HG02588 (cell line): ENCODE results near the gene COX7B.
"Not testable (repeated sequence)": the region's sequence is repeated elsewhere in the genome, so short reads cannot be mapped to it uniquely, and the experiment has no call there.

Source experiments
- ATAC-seq: cut with Tn5 transposase; IDR thresholded peaks from one replicate; pipeline ENCODE4 v1.9.1; 2021; ENCODE audit warnings: mild to moderate bottlenecking, moderate library complexity; ENCODE audit not compliant: unreplicated experiment

The COX7B gene

DNA sequence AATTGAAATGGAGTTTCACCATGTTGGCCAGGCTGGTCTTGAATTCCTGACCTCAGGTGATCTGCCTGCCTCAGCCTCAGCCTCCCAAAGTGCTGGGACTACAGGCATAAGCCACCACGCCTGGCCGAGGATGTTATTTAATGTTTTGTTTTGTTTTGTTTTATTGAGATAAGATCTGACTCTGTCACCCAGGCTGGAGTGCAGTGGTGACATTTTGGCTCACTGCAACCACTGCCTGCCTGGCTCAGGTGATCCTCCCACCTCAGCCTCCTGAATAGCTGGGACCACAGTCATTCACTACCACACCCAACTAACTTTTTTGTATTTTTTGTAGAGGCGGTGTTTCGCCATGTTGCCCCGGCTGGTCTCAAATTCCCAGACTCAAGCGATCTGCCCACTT lies 45.8 kb downstream of the COX7B start:
- ATAC-seq: not testable (repeated sequence)

DNA sequence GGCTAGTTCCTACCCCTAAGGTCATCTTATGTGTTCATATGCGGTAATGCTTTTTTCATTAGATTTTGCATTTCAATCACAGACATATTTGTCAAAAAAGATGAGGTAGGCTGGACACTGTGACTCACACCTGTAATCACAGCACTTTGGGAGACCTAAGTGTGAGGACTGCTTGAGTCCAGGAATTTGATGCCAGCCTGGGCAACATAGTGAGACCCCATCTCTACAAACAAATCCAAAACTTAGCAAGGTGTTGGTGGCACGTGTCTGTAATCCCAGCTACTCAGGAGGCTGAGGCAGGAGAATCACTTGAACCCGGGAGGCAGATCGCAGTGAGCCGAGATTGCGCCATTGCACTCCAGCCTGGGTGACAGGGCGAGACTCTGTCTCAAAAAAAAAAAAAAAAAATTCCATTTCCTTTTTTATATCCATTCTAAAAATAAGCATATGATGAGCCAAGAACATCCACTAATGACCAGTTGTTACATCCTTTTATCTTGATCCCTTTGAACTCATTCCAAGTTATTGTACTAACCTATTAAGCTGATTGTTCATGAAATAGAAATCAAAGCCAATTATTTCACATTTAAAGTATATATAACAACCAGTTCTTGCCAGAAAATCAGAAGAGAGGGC lies 46.8 kb downstream of the COX7B start:
- no peak for ATAC-seq

DNA sequence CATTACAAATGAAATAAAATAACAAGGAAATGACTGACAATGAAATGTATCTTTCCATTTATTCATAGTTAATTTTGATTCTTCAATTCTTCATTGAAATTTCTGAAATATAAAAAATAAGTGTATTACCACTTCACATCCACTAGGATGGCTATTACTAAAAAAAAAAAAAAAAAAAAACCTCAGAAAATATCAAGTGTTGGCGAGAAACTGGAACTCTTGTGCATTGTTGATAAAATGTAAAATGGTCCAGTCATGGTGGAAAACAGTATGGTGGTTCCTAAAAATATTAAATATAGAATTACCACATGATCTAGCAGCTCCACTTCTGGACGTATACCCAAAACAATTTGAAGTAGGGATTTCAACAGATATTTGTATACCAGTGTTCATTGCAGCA lies 47.3 kb downstream of the COX7B start:
- no peak for ATAC-seq

DNA sequence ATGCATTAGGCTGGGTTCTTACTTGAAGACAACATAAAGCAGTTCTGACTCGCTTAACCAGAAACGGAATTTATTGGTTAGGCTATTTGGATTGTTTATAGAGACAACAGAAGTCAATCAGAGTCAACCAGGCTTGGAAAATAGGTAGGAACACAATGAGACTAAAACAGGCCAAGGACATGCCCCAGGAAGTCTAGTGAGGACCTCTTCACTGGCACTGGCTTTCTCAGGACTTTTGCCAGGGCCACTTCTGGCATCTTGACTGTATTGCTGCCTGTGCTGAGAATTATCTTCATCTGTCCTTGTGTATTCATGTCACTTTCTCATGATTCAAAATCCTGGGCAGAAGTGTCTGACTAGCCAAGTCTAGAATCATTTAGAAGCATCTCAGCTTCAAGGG lies 50.6 kb downstream of the COX7B start:
- ATAC-seq: no peak

DNA sequence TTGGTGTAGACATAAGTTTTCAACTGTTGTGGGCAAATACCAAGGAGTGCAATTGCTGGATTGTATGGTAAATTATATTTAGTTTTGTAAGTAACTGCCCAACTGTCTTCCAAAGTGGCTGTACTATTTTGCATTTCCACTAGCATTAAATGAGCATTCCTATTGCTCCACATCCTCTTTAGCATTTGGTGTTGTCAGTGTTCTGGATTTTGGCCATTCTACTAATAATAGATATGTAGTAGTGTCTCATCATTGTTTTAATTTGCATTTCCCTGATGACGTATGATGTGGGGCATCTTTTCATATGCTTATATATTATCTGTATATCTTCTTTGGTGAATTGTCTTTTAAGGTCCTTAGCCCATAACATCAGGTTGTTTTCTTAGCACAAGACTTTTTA lies 52.9 kb downstream of the COX7B start:
- no peak for ATAC-seq

DNA sequence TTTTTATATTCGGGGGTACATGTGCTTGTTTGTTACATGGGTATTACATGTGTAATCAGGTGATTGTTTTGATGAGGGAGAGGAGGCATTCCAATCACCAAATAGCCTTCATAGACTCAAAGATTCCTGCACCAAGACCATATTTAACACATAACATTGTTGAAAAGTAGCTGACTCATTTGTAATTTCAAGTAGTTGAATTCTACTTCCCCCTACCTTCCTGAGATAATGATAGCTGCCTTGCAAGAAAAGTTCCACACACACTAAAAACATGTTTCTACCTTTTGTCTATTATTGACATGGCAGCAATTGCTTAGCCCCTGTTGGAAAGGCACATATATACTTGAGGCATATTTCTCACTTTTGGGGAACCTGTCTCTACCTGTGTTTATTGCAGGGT lies 54.0 kb downstream of the COX7B start:
- ATAC-seq: no peak

DNA sequence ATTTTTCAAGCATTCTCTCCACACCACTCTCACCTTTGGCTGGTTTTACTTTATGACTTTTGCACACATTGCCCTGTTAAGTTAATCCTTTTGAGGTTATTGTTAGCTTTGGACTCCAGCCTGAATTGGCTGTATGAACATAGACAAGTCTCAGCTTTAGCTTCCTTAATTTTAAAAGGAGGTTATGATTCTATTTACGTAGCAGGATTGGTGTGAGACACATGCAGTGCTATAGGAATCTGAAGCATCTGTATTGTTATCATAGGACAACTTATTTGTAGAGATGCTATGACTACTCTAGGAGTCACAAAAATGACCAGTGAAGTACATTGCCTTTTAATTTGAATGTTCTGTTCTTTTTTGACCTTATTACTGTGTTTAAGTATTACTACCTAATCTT lies 54.4 kb downstream of the COX7B start:
- ATAC-seq: no peak
